HepG2 (cell line): ENCODE data around the gene SLC12A9. TPM values are rescaled to one million over a fixed set of nuclear protein-coding genes. Genes with fewer than 3 reads are reported as not detected.

Source experiments
- AGO1 ChIP-seq: fragments of 200-400 bp; formaldehyde crosslinking; IDR thresholded peaks from 2 replicates; pipeline ENCODE4 v1.6.1; 2017; ENCODE audit warnings: mild to moderate bottlenecking, low read depth, low read length, moderate library complexity; ENCODE audit not compliant: poor library complexity, severe bottlenecking
- ASH2L ChIP-seq: fragments of 300-600, 200-600 bp; sonication (generic); IDR thresholded peaks from 2 replicates; pipeline ENCODE4 v1.7.0; 2017; ENCODE audit warnings: low read depth, mild to moderate bottlenecking, moderate library complexity, mixed read lengths, low read length; ENCODE audit not compliant: insufficient read length
- EZH2 ChIP-seq: conservative IDR thresholded peaks from 2 replicates; pipeline ENCODE4 v1.6.1; 2012; ENCODE audit warnings: mild to moderate bottlenecking, low read depth, low read length, moderate library complexity
- KLF11 ChIP-seq: IDR thresholded peaks from 2 replicates; pipeline ENCODE4 v1.6.1; 2016; ENCODE audit warnings: missing compliant biosample characterization
- MATR3 ChIP-seq: sonication (generic); formaldehyde crosslinking; IDR thresholded peaks from 2 replicates; pipeline ENCODE4 v1.4.0; 2020; ENCODE audit warnings: missing genetic modification reagents
- MAZ ChIP-seq, 2 experiments: sonication (generic) in 1 of 2; formaldehyde crosslinking in 1 of 2; IDR thresholded peaks; 2 replicates each; pipeline versions ENCODE4 v1.5.0 to v1.6.1; 2012 to 2020; ENCODE audit warnings: low read depth in 2 of 2, mild to moderate bottlenecking in 2 of 2, borderline replicate concordance in 1 of 2, improper control_type of control experiment in 1 of 2, low read length in 1 of 2, missing genetic modification reagents in 1 of 2, moderate library complexity in 1 of 2
- PATZ1 ChIP-seq: sonication (generic); formaldehyde crosslinking; IDR thresholded peaks from 2 replicates; pipeline ENCODE4 v1.4.0; 2020; ENCODE audit warnings: missing genetic modification reagents
- RAD21 ChIP-seq: fragments of 450-650 bp; formaldehyde crosslinking; IDR thresholded peaks from 2 replicates; pipeline ENCODE4 v1.5.0; 2020; ENCODE audit warnings: mild to moderate bottlenecking
- STAG1 ChIP-seq: sonication (generic); formaldehyde crosslinking; IDR thresholded peaks from 2 replicates; pipeline ENCODE4 v1.4.0; 2020; ENCODE audit warnings: missing genetic modification reagents
- ZGPAT ChIP-seq: IDR thresholded peaks from 2 replicates; pipeline ENCODE4 v1.6.1; 2016; ENCODE audit warnings: mild to moderate bottlenecking
- ZHX2 ChIP-seq, 2 experiments: sonication (generic) in 1 of 2; formaldehyde crosslinking in 1 of 2; IDR thresholded peaks; 2 replicates each; pipeline versions ENCODE4 v1.6.1 to v1.9.0; 2014 to 2022; ENCODE audit warnings: antibody characterized with exemption in 1 of 2, borderline replicate concordance in 1 of 2, inconsistent platforms in 1 of 2, low read depth in 1 of 2, missing genetic modification reagents in 1 of 2
- ZNF329 ChIP-seq: sonication (generic); formaldehyde crosslinking; IDR thresholded peaks from 2 replicates; pipeline ENCODE4 v1.9.0; 2021; ENCODE audit warnings: low read depth, mild to moderate bottlenecking, missing genetic modification reagents
- ZNF781 ChIP-seq: sonication (generic); formaldehyde crosslinking; IDR thresholded peaks from 2 replicates; pipeline ENCODE4 v1.5.1; 2020; ENCODE audit warnings: borderline replicate concordance, mild to moderate bottlenecking, missing genetic modification reagents; ENCODE audit errors: not compliant biosample characterization
- polyA plus RNA-seq, 8 experiments: library from polyadenylated mRNA; depleted of rRNA in 3 of 8; stranded (reverse) in 7 of 8; unstranded in 1 of 8; fragments of >200 nt; fragmentation: Illumina TruSeq in 4 of 8; extraction: Trizol in 4 of 8; gene quantifications; 2 replicates each; pipeline versions ENCODE4 v1.2.1 to v1.2.3, GENCODE V29; 2011 to 2016; ENCODE audit warnings: low read depth in 4 of 8, missing spikeins in 1 of 8, mixed read lengths in 1 of 8; ENCODE audit not compliant: insufficient read depth in 1 of 8
- total RNA-seq, 5 experiments: library from RNA; depleted of rRNA; stranded (reverse); fragments of >200 nt; fragmentation: Illumina TruSeq; extraction: Trizol; gene quantifications; 2 replicates each; pipeline ENCODE4 v1.2.3, GENCODE V29; 2016; ENCODE audit warnings: low read depth in 1 of 5
- TF ChIP-seq, protein P1 (sequence below): sonication (generic); formaldehyde crosslinking; IDR thresholded peaks from 2 replicates; pipeline ENCODE4 v1.5.0; 2020; ENCODE audit warnings: mild to moderate bottlenecking, missing genetic modification reagents, moderate library complexity

The SLC12A9 gene
- total and polyA plus RNA-seq, 2 of the 13 experiments (the other 11 are each of a cell fraction or from before 2014, with no cell fraction given) = 8.7 to 16.6 TPM

DNA sequence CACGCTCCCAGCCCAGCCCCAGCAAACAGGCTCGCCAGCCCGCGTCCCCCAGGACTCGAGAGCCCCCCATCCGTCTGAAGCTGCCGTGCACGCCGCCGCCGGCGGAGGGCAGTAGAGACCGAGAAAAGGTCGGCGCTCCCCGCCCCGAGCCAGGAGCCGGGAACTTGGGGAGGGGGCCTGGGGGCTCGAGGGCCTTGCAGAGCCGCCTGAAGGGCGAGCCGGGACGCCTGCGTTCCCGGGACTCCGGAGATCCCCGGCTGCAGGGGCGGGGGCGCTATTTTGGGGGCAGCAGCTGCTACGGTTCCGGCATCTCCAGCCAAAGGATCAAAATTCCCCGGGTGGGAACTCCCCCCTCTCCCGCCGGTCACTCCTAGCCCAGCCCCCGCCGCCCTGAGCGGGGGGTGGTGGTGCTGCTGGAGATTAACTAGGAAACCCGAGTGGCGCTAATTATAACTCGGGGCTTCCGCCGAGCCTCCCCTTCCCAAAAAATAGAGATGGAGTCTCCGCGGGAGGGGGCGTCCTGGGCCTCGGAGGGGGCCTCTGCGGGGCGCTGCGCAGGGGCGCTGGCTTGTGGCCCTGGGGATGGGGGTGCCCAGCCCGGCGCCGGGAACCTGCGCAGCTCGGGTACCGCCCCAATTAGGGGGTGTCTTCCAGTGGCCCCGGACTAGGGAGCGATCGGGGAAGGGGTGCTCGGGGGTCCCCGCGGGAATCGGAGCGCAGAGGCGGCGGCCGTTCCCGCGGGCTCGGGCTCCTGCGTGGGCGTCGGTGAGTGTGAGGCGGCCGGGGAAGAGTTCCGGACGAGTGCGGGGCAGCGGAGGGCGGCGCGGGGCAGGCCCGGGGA, 42.6 kb downstream of the SLC12A9 start (continued):
- TF ChIP-seq PATZ1 (CRISPR knock-in tag) (peak; percentile 82), ASH2L (peak; percentile 1), EZH2 (peak; percentile 80; the same call in 1 of the 2 replicates), RAD21 (peak; percentile 73), ZNF329 (CRISPR knock-in tag) (0 out of 2 replicates have a peak, but pooled peaks have one; percentile 47), ZHX2 (IDR thresholded peaks at IDR 0.05; ENCODE audit: low read depth) (no peak), ZHX2 (CRISPR knock-in tag; IDR thresholded peaks at IDR 0.05; ENCODE audit: borderline replicate concordance) (no peak), ZGPAT (CRISPR knock-in tag) (peak; percentile 20; the same call in 1 of the 2 replicates), ZNF781 (CRISPR knock-in tag) (no peak), STAG1 (peak; percentile 84), MAZ (IDR thresholded peaks at IDR 0.05; ENCODE audit: borderline replicate concordance, low read depth, low read length) (no peak), MAZ (CRISPR knock-in tag; IDR thresholded peaks at IDR 0.05; ENCODE audit: low read depth) (0 out of 2 replicates have a peak, but pooled peaks have one; percentile 27), AGO1 (peak; percentile 32), MATR3 (CRISPR knock-in tag) (no peak), KLF11 (no peak)
- TF ChIP-seq, protein P1, sequence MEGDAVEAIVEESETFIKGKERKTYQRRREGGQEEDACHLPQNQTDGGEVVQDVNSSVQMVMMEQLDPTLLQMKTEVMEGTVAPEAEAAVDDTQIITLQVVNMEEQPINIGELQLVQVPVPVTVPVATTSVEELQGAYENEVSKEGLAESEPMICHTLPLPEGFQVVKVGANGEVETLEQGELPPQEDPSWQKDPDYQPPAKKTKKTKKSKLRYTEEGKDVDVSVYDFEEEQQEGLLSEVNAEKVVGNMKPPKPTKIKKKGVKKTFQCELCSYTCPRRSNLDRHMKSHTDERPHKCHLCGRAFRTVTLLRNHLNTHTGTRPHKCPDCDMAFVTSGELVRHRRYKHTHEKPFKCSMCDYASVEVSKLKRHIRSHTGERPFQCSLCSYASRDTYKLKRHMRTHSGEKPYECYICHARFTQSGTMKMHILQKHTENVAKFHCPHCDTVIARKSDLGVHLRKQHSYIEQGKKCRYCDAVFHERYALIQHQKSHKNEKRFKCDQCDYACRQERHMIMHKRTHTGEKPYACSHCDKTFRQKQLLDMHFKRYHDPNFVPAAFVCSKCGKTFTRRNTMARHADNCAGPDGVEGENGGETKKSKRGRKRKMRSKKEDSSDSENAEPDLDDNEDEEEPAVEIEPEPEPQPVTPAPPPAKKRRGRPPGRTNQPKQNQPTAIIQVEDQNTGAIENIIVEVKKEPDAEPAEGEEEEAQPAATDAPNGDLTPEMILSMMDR (CRISPR knock-in tag) = peak; percentile 87
- TF ChIP-seq, all 625 proteins: peak for 14
